GM19239 (cell line): ENCODE data around the gene NEFH.

Experiments
- DNase-seq: peaks from one replicate; pipeline ENCODE4 v3.0.0; 2011; ENCODE audit warnings: low spot score; ENCODE audit not compliant: insufficient read length
- FAIRE-seq: peaks from 2 replicates; lab custom pipeline; 2011; peaks lifted over from hg19 to GRCh38; lab: Jason Lieb, UNC

The NEFH gene

DNA sequence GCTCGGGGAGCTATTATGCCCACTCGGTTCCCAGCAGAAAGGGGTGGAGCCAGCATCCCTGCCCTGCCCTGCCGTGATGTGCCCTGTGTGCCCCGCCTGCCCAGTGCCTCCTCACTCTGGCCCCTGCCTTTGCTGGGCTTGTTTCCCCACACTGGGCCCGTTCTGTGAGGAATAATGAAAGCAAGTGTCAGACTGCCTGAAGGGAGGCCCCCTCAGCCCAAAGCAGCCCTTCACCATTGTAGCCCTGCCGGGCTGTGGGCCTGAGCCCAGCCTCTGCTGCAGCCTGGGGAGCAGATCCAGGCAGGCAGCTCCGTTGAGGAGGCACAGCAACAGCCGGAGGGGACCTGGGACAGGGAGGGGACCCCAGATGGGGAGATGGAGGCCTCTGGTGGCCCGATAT lies 20.2 kb upstream of the NEFH start:
- no peak for DNase-seq
- no peak for FAIRE-seq

DNA sequence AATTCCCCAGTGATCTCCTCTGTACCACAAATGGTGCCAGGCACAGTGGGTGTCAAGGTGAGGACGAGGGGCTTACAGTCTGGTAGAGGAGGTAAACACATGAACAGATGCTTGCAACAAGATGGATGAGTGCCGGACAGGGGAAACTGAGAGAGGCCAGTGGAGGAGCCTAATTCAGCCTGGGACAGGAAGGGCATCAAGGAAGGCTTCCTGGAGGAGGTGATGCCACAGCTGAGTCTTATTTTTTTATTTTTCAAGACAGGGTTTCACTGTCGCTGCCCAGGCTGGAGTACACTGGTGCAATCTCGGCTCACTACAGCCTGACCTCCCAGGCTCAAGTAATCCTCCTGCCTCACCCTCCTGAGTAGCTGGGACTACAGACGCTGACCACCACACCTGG lies 18.8 kb upstream of the NEFH start:
- FAIRE-seq (no peak), DNase-seq (no peak)

DNA sequence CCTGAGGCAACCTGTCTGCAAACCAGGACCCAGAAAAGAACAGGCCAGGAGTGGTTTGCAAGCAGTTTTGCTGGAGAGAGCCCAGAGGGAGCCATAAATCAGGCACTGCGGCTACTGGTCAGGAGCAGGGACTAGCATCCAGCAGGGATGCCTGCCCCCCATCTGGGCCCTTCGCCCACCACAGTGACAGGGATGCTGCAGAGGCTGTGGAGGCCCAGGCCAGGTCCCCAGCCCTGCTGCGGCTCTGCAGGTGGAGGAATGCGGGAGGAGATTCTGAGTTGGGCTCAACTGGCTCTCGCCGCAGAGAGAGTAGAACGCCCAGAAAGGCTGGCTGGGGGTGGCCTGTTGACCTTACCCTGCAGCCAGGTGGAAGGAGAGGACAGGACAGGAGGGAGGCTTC lies 16.4 kb upstream of the NEFH start:
- DNase-seq: no peak
- FAIRE-seq: no peak

DNA sequence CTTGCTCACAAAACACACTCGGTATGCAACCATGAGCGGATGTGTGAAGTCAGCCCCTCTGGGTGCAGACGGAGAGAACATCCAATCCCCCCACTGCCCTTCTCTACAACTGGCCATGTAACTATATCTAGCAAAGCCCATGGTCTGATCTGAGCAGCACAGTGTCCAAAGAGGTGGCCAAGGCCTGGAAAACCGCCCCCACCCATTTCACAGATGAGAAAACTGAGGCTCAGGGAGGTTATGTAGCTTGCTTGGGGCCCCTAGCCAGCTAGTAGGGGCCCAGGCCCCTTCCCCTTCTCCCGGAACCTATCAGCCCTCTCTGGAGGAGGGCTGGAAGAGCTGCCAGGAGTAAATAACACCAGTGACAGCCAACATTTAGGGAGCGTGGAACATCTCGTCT lies 15.4 kb upstream of the NEFH start:
- FAIRE-seq: no peak
- DNase-seq: no peak

DNA sequence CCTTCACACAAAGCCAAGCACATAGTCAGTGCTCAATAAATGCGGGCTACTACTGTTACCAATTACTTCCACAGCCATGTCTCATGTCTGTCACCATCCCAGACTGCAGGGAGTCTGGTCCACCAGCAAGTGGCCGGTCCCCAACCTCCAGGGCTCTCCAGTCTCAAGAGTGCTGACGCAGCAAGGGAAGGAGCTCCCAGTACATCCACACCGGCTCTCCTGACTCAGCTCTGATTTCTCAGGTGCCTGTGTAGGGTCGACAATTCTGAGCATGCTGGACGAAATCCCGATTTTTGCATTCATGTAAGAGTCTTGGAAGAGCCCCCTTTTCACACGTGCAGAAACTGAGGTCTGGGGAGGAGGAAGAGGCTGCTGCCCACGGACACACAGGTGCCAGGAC lies 10.3 kb upstream of the NEFH start:
- DNase-seq: no peak
- FAIRE-seq: no peak

DNA sequence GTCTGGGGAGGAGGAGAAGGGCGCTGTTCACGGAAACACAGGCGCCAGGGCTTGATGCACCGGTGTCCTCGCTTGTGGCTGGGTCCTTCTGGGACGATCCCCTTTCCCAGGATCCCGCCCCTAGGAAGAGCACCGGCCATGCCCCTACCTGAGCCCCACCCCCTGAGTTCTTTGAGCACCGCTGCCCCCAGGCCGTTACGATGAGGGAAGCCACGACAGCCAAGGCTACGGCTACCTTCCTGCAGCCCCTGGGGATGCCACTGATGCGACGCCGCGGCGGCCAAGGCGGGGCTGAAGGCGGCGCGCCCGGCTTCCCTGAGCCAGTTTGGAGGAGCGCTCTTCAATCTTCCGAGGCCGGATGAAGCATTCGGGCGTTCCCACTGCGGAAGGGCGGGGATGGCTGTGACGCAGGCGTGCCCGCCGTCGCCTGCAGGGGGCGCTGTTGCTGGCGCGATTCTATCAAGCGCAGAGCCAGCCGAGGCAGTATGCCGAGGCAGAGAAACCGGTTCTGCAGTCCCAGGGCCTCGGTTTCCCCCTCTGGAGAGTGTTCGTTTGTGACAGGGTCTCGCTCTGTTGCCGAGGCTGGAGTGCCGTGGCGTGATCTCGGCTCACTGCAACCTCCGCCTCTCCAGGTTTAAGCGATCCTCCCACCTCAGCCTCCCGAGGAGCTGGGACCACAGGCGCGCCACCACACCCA lies 9.7 kb upstream of the NEFH start:
- FAIRE-seq (peak; percentile 35), DNase-seq (peak; percentile 70)

DNA sequence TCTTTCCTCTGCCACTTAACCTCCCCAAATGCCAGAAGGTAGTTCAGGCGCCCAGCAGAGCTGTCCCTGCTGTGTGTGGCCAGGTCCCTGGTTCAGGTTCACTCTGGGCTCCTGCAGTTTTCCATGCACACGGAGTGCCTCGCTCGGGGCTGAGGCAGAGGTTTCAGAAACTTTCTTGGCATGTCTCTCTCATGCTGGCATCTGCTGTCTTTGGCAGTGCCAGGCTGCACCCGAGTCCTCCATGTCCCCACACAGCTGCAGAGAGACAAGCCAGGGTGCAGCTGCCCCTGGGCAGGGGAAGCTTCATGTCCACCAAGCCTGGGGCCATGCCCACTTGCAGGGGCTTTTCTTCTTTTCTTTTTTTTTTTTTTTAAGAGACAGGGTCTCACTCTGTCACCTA lies 7.0 kb upstream of the NEFH start:
- DNase-seq (no peak), FAIRE-seq (no peak)

DNA sequence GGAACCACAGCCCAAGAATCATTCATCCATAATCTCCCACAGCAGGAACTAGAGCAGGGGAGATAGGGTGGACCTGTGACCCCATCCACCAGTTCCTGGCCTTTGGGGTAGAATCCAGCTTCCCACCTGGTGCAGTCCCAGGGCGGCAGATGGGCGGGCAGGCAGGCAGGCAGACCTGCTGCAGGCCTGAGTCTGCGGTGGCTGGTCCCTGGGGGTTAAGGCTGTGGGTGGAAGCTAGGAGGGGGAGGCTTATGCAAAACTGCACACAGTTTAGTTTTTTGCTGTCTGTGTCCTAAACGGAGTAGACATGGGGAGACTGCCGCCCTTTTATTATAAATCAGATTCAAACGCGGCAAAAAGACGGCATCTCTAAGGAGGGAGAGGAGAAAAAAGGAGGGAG lies 4.5 kb upstream of the NEFH start:
- FAIRE-seq: peak; percentile 62
- DNase-seq: peak; percentile 69

DNA sequence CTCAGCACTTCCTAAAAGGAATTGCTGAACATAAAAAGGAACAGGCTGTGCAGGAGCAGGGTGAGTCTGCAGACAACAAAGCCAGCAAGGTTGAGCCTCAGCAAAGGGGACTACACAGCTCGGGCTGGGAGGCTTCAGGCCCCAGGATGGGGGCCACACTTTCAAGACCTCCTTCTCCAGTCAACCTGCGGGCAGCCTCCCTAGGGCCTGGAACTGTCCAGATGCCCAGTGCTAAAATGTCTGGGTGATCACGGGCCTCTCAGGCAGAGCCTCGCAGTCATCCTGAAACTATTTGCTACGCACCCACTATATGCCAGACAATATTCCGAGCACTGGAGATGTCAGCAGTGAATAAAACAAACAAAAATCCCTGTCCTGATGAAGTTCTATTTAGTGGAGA lies 3.9 kb upstream of the NEFH start:
- DNase-seq (no peak), FAIRE-seq (no peak)

DNA sequence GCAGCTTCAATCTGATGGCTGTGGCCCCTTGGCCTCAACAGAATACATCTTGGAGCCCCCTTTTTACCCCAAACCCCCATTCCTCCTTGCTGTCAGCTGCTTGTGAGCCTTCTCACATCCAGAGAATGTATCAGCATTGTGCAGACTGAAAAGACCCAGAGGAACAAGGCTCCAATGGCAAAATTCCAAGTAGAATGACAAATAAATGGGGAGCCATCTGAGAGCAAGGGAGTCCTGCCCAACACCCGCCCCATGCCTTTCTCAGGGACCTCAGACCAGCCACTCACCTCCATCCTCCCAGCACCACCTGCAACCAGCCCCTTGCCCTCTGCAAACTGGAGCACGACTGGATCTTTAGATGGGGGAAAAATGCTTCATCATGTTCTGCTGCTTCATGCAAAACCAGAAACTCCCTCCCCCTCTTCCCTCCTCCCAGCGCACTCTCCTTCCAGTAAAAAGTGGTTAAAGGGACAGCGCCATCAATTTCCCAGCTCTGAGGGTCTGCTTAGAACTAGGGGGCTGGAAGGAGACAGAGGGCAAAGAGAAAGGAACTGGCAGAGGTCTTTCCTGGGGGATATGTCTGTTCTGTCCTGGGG lies 2.2 kb upstream of the NEFH start:
- no peak for DNase-seq

DNA sequence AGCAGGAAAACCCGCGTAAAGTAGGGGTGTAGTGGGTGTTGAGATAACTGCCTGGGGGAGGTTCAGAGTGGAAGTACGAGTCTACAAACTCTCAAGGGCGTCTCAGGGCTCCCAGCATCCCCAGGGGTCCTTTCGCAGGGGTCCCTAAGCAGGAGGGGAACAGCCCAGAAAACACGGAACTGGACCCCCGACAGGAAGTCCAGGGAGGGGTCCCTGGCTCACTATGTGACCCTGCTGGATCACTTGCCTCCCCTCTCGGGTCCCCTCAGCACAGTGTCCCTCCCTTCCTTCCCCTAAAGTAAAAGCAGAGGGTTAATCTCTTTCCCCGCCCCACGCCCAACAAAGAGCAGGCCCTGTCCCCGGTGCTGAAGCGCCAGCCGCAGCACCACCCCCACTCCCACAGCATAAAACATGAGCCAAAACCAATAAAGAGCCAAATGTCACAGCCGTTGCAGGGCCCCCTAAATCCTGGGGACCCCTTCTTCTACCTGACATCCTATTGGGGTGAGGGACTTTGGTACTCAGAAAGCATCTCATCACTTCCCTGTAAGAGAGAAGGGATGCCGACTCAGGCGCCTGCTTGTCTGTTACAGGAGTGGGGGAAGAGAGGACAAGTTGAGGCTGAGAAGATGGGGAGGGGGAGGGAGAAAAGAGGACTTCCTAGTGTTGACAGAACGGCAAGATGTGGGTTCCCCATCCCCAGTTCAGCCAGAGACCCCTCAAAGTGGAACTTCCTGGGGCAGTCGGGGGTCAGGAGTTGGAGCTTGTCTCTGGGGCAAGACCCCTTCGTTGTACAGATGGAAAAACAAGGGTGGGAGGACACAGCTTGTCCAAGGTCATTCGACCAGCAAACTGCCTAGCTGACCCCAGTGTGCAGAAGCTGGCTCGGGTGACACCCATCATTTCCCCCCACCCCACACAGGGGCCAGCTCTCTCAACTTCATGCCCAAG lies 1.4 kb upstream of the NEFH start:
- FAIRE-seq (no peak), DNase-seq (no peak)

More for the DNA sequence above, 2.2 kb upstream of the NEFH start:
- FAIRE-seq: no peak

DNA sequence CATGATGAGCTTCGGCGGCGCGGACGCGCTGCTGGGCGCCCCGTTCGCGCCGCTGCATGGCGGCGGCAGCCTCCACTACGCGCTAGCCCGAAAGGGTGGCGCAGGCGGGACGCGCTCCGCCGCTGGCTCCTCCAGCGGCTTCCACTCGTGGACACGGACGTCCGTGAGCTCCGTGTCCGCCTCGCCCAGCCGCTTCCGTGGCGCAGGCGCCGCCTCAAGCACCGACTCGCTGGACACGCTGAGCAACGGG lies 169 bp downstream of the NEFH start:
- no peak for FAIRE-seq
- DNase-seq: no peak

DNA sequence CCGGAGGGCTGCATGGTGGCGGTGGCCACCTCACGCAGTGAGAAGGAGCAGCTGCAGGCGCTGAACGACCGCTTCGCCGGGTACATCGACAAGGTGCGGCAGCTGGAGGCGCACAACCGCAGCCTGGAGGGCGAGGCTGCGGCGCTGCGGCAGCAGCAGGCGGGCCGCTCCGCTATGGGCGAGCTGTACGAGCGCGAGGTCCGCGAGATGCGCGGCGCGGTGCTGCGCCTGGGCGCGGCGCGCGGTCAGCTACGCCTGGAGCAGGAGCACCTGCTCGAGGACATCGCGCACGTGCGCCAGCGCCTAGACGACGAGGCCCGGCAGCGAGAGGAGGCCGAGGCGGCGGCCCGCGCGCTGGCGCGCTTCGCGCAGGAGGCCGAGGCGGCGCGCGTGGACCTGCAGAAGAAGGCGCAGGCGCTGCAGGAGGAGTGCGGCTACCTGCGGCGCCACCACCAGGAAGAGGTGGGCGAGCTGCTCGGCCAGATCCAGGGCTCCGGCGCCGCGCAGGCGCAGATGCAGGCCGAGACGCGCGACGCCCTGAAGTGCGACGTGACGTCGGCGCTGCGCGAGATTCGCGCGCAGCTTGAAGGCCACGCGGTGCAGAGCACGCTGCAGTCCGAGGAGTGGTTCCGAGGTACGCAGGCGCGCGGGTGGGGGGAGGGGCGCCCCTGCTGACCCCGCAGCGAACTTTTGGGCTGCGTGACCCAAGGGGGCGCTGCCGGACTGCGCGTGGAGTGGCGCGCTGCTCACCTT lies 670 bp downstream of the NEFH start:
- peak; percentile 57 for DNase-seq
- no peak for FAIRE-seq

DNA sequence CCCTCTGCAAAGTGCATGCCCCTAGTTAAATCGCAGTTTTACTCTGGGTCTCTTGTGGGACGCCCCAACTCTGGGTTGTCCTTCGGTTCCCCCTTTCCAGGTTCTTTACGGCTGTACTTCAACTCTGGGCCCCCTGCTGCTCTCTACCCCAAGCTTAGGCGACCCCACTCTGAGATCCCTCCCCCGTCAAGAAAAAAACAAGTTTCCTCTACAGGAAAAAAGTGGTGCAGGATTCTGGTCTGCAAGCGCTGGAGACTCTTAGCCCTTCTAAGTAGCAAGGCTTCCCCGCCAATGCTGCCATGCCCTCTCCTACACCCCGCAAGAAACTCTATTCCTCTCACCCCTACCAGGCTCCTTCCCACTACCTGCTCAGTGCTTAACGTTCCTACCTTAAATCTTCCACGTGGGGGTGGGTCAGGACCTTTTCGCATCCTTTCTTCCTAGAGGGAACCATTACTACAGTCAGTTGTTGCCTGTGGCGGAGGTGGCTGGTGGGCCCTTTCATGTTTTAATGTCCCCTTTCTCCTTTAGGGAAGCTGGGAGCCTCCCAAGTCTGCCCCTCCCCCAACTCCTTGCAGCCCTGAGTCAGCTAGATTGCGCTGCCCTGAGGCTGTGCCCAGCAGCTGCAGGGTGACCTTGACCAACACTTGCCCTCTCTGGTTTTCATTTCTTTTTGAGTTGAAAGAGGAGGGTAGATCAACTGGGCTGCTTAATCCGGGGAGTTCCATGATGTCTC lies 1.4 kb downstream of the NEFH start:
- no peak for DNase-seq
- FAIRE-seq: peak; percentile 48

DNA sequence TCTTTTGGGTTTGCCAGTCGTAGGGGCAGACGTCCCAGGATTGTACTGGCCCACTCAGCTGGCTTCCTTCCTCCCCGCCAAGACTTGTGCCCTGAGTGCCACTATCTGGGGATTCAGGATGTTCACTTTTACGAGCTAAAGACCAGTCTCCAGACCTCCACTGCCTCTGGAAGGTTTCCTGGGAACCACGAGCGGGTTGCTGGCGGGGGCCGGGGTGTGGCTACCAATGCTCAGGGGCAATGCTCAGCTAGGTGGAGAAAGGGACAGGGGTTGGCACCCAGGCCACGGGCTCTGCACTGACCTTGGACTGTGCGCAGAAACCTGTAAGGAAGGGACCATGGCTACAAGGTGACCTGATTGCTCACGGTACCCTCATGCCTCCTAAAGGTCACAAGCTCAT lies 2.2 kb downstream of the NEFH start:
- FAIRE-seq (no peak), DNase-seq (no peak)

DNA sequence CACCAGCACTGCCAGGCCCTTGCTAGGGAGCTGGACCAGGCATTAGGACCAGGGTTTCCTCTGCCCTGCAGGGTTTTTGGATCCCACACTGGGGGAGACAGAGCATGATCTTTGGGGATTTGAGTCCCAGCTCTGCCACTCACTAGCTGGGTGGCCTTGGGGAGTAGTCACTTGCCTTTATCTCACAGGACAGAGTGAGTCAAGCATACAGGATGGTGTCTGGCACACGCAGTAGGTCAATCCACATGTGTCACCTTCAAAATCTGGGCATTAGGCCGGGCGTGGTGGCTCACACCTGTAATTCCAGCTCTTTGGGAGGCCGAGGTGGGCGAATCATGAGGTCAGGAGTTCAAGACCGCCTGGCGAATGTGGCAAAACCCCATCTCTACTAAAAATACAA lies 2.7 kb downstream of the NEFH start:
- DNase-seq: no peak
- FAIRE-seq: no peak

DNA sequence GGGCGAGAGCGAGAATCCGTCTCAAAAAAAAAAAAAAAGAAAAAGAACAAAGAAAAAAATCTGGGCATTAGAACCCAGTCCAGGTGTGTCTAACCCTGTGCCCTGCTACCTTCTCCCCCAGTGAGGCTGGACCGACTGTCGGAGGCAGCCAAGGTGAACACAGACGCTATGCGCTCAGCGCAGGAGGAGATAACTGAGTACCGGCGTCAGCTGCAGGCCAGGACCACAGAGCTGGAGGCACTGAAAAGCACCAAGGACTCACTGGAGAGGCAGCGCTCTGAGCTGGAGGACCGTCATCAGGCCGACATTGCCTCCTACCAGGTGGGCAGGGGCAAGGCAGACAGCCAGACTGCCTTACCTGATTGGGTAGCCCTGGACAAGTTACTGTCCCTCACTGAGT lies 3.2 kb downstream of the NEFH start:
- no peak for DNase-seq
- no peak for FAIRE-seq

DNA sequence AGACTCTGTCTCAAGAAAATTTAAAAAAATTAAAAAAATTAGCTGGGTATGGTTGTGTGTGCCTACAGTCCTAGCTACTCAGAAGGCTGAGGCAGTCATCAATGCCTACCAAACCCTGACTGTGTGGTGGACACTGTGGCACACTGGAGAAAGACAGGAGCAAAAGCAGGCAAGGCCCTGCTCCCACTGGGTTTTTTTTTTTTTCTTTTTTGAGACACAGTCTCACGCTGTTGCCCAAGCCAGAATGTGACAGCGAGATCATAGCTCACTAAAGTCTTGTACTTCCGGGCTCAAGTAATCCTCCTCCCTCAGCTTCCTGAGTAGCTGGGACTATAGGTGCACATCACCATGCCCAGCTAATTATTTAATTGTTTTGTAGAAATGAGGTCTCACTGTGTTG lies 4.6 kb downstream of the NEFH start:
- no peak for DNase-seq
- FAIRE-seq: no peak

DNA sequence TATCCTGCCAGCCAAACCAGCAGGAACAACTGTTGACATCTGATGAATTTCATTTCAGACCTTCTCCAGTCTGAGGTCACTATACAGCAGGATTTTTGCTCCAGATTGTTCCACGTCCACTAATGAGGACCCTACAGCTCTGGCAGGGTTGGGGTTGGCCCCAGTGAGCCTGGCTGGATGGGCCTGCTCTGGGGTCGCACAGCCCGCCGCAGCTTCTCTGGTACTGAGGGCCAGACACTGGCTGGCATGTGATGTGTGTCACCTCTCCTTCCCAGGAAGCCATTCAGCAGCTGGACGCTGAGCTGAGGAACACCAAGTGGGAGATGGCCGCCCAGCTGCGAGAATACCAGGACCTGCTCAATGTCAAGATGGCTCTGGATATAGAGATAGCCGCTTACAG lies 5.4 kb downstream of the NEFH start:
- FAIRE-seq (no peak), DNase-seq (no peak)

DNA sequence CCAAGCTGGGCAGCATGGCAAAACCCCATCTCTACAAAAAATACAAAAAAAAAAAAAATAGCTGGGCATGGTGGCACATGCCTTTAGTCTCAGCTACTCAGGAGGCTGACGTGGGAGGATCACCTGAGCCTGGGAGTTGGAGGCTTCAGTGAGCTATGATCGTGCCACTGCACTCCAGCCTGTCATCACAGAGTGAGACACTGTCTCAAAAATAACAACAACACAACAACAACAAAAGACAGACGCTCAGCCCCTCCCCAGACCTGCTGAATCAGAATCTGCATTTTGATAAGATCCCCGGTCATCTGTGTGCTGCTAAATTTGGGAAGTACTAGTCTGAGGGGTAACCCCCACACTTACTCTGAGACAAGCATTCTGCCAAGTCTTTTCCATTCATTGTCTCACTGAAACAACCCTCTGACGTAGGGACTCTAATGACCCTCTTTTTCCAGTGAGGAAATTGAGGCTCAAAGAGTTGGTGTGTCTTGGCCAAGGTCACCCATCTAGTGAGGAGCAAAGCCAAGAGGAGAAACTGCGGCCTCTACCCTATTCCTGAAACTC lies 7.5 kb downstream of the NEFH start:
- DNase-seq: no peak
- no peak for FAIRE-seq
